Panc1 (cell line): ENCODE results near the gene HCK. TPM values are rescaled to one million over a fixed set of nuclear protein-coding genes. Genes with fewer than 3 reads are reported as not detected.
A peak's percentile ranks its signal among the peaks of the same experiment; 100 is the strongest.

Source experiments
- ATAC-seq: fragments of 200-7000 bp; cut with Tn5 transposase; 2 replicates; pipeline ENCODE4 v1.9.1; 2020; ENCODE audit warnings: mild to moderate bottlenecking, moderate library complexity
- BruUV-seq: library from RNA; stranded (reverse); fragments of 400-500 nt; replicated peaks from 2 replicates; lab custom pipeline; 2021; lab: Mats Ljungman, UMichigan
- CTCF ChIA-PET: fragments of 300-600 bp; sonication (Branson Sonifier 250); formaldehyde crosslinking; loops from one replicate; lab custom pipeline; 2022; ENCODE audit warnings: antibody characterized with exemption; lab: Charles Lee
- POLR2A ChIA-PET: fragments of 300-600 bp; sonication (Branson Sonifier 250); formaldehyde crosslinking; loops from one replicate; lab custom pipeline; 2022; ENCODE audit warnings: antibody characterized with exemption; lab: Charles Lee
- DNase-seq: peaks from one replicate; pipeline ENCODE4 v3.0.0-alpha.2; 2010; ENCODE audit warnings: low read depth, low spot score
- H3K27ac ChIP-seq: 2 replicates; pipeline ENCODE4 v1.5.1; 2011; ENCODE audit warnings: mild to moderate bottlenecking, low read length, inconsistent platforms
- H3K27me3 ChIP-seq: fragments of 200-500 bp; sonication (Bioruptor generic); 2 replicates; pipeline ENCODE4 v1.6.0; 2014; ENCODE audit warnings: low read length, inconsistent platforms; ENCODE audit not compliant: control insufficient read depth, insufficient read depth
- H3K36me3 ChIP-seq: fragments of 200-500 bp; sonication (Bioruptor generic); 2 replicates; pipeline ENCODE4 v1.5.1; 2014; ENCODE audit warnings: inconsistent platforms, mild to moderate bottlenecking, low read length, moderate library complexity; ENCODE audit not compliant: control insufficient read depth, insufficient read depth
- H3K4me1 ChIP-seq: 2 replicates; pipeline ENCODE4 v1.5.1; 2011; ENCODE audit warnings: inconsistent platforms, mild to moderate bottlenecking, low read length, moderate library complexity; ENCODE audit not compliant: control insufficient read depth, insufficient read depth
- H3K4me3 ChIP-seq, 2 experiments: 2 replicates each; pipeline ENCODE4 v1.5.1; 2011 to 2012; ENCODE audit warnings: low read depth in 2 of 2, low read length in 2 of 2, mild to moderate bottlenecking in 2 of 2, inconsistent platforms in 1 of 2, moderate library complexity in 1 of 2
- H3K9me3 ChIP-seq: fragments of 200-500 bp; sonication (Bioruptor generic); 2 replicates; pipeline ENCODE4 v1.5.1; 2014; ENCODE audit warnings: low read depth, mild to moderate bottlenecking, inconsistent platforms, low read length, moderate library complexity; ENCODE audit not compliant: control insufficient read depth, insufficient read depth
- POLR2AphosphoS5 ChIP-seq: IDR thresholded peaks from 2 replicates; pipeline ENCODE4 v1.6.1; 2012; ENCODE audit warnings: mild to moderate bottlenecking, low read depth, low read length, moderate library complexity
- SIN3A ChIP-seq: IDR thresholded peaks from 2 replicates; pipeline ENCODE4 v1.6.1; 2012; ENCODE audit warnings: low read depth, mild to moderate bottlenecking, low read length, moderate library complexity, borderline replicate concordance; ENCODE audit not compliant: insufficient read depth
- TCF7L2 ChIP-seq: IDR thresholded peaks from 2 replicates; pipeline ENCODE4 v1.6.1; 2011; ENCODE audit warnings: mild to moderate bottlenecking, low read depth, low read length, inconsistent platforms
- in situ Hi-C: cut with HindIII; loops from 2 replicates; pipeline ENCODE4 v1.10.0; 2016; ENCODE audit warnings: low sequenced_read_pairs, low pct_unique_long_range_greater_than_20kb
- intact Hi-C: fragments of 100-400 bp; cut with micrococcal nuclease; formaldehyde crosslinking; loops from one replicate; pipeline ENCODE4 v1.10.0; 2022; ENCODE audit not compliant: unreplicated experiment
- total RNA-seq: library from RNA; stranded (reverse); gene quantifications from one replicate; pipeline ENCODE4 v1.2.1, GENCODE V29; 2021; ENCODE audit not compliant: unreplicated experiment
- TF ChIP-seq, protein P1 (sequence below): fragments of 450-650 bp; IDR thresholded peaks from 2 replicates; pipeline ENCODE4 v1.5.1; 2017; ENCODE audit warnings: mild to moderate bottlenecking
- TF ChIP-seq, protein P2 (sequence below), 2 experiments: IDR thresholded peaks; 2 replicates each; pipeline ENCODE4 v1.6.1; 2011 to 2012; ENCODE audit warnings: low read depth in 2 of 2, control low read depth in 1 of 2, low read length in 1 of 2, mild to moderate bottlenecking in 1 of 2, moderate library complexity in 1 of 2; ENCODE audit not compliant: insufficient read depth in 1 of 2

Gene HCK
- total RNA-seq, 1 experiment from 2014 or later = 0.98 TPM

DNA sequence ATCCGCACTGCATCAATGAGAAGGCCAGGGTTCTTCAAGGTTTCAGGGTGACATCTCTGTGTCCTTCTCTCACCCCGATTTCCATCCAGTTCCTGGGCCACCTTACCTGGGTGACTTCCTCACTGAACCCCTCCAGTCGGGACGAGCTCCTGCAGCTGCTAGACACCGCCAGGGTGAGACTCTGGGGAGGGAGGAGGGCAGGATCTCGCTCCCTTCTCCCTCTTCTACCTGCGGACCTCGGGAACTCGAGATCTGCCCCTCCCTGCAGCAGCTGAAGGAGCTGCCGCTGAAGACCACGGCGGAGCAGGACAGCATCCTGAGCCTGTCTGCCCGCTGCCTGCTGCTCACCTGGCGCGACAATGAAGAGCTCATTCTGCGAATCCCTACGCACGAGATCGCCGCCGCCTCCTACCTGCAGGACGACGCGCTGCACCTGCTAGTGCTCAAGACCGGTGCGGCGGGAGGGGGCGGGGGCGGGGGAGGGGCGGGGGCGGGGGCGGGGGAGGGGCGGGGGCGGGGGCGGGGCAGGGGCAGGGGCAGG lies 34.3 kb upstream of the HCK start:
- ChIA-PET CTCF (interaction anchor here (0.5 to 1.5 kb wide), 10 partner anchors 11 to 166 kb away, joined by 3 to 5 read pairs (median 3); partner anchors contain the start of gene PDRG1), POLR2A (interaction anchor here (0.5 to 1.0 kb wide), 4 partner anchors 23 to 695 kb away, joined by 3 to 4 read pairs (median 3); no protein-coding TSS in a partner anchor)
- Histone ChIP-seq H3K36me3 (no peaks in the 10 kb centered on the region), H3K4me3 (peak overlapping the region; percentile 34 to 52), H3K27me3 (peaks cover 11% of the 10 kb centered on the region; the same call in 1 of the 2 replicates), H3K4me1 (peaks cover 19% of the 10 kb centered on the region), H3K9me3 (no peaks in the 10 kb centered on the region), H3K27ac (peak overlapping the region; percentile 5)
- ATAC-seq (no peak; the same call in 1 of the 2 replicates), DNase-seq (no peak)
- TSS peak; percentile 84 for BruUV-seq
- no peak for TF ChIP-seq SIN3A
- no peak for TF ChIP-seq TCF7L2
- TF ChIP-seq, protein P1, sequence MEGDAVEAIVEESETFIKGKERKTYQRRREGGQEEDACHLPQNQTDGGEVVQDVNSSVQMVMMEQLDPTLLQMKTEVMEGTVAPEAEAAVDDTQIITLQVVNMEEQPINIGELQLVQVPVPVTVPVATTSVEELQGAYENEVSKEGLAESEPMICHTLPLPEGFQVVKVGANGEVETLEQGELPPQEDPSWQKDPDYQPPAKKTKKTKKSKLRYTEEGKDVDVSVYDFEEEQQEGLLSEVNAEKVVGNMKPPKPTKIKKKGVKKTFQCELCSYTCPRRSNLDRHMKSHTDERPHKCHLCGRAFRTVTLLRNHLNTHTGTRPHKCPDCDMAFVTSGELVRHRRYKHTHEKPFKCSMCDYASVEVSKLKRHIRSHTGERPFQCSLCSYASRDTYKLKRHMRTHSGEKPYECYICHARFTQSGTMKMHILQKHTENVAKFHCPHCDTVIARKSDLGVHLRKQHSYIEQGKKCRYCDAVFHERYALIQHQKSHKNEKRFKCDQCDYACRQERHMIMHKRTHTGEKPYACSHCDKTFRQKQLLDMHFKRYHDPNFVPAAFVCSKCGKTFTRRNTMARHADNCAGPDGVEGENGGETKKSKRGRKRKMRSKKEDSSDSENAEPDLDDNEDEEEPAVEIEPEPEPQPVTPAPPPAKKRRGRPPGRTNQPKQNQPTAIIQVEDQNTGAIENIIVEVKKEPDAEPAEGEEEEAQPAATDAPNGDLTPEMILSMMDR = no peak
- TF ChIP-seq POLR2AphosphoS5 = no peak
- TF ChIP-seq, protein P2, sequence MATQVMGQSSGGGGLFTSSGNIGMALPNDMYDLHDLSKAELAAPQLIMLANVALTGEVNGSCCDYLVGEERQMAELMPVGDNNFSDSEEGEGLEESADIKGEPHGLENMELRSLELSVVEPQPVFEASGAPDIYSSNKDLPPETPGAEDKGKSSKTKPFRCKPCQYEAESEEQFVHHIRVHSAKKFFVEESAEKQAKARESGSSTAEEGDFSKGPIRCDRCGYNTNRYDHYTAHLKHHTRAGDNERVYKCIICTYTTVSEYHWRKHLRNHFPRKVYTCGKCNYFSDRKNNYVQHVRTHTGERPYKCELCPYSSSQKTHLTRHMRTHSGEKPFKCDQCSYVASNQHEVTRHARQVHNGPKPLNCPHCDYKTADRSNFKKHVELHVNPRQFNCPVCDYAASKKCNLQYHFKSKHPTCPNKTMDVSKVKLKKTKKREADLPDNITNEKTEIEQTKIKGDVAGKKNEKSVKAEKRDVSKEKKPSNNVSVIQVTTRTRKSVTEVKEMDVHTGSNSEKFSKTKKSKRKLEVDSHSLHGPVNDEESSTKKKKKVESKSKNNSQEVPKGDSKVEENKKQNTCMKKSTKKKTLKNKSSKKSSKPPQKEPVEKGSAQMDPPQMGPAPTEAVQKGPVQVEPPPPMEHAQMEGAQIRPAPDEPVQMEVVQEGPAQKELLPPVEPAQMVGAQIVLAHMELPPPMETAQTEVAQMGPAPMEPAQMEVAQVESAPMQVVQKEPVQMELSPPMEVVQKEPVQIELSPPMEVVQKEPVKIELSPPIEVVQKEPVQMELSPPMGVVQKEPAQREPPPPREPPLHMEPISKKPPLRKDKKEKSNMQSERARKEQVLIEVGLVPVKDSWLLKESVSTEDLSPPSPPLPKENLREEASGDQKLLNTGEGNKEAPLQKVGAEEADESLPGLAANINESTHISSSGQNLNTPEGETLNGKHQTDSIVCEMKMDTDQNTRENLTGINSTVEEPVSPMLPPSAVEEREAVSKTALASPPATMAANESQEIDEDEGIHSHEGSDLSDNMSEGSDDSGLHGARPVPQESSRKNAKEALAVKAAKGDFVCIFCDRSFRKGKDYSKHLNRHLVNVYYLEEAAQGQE (IDR thresholded peaks at IDR 0.05; ENCODE audit: insufficient read depth in 1 of 2, low read depth in 2 of 2, low read length in 1 of 2) = no peak
- in situ Hi-C loops = no loop called here
- intact Hi-C loops = loop anchor here (5.0 kb wide), 1 partner anchor 45 kb away; no protein-coding TSS in a partner anchor

DNA sequence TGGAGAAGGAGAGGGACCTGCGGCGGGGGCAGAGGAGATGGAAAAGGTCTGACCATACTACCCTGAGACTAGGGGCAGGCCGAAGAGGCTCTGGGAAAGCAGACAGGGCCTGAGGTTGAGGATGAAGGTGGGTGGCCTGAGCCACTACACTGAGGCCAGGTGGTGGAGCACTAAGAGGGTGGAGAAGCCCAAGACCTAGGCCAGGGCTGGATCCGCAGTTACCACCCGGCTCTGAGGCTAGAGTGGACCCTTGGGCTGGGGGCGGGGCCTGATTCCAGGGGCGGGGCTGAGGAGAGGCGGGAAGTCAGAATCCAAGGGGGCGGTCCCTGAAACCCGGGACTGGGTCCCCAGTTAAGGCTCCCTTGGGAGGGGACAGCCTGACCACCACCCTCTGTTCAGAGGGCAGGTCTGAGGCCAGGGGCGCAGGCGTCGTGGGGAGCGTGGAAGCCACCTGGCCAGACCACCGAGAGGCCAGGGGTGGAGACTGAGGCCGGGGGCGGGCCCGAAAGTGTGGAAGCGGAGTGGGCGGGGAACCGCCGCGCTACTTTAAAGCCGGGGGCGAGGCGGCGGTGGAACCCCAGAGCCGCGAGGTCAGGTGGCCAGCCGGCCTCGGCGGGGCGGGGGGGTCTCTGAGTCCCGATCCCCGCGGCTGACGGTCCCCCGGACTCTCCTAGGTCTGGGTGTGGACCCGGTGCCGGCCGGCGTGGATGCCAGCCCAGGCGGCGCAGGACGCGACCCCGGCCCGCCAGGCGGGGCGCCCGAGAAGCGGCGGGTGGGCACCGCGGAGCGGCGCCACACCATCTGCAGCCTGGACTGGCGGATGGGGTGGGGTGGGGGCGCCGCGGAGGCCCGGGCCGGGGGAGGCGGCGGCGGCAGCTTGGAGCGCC lies 33.5 kb upstream of the HCK start:
- intact Hi-C loops (loop anchor here (5.0 kb wide), 1 partner anchor 46 kb away; no protein-coding TSS in a partner anchor), in situ Hi-C loops (no loop called here)
- no peaks in the 10 kb centered on the region for H3K9me3 ChIP-seq
- peak; percentile 91 for ATAC-seq
- BruUV-seq = no TSS peak
- H3K36me3 ChIP-seq = no peaks in the 10 kb centered on the region
- no peak for DNase-seq
- H3K4me1 ChIP-seq = peaks cover 19% of the 10 kb centered on the region
- TF ChIP-seq, protein P2 (IDR thresholded peaks at IDR 0.05; ENCODE audit: insufficient read depth in 1 of 2, low read depth in 2 of 2, low read length in 1 of 2) = no peak
- TF ChIP-seq, protein P1 = no peak
- TF ChIP-seq SIN3A (peak; percentile 72; the same call in 1 of the 2 replicates), POLR2AphosphoS5 (peak; percentile 88), TCF7L2 (no peak)
- POLR2A ChIA-PET = interaction anchor here (0.5 to 0.6 kb wide), 2 partner anchors 445 to 694 kb away, joined by 3 to 4 read pairs; no protein-coding TSS in a partner anchor
- CTCF ChIA-PET = interaction anchor here (0.9 to 1.5 kb wide), 5 partner anchors 10 to 67 kb away, joined by 3 to 5 read pairs (median 3); partner anchors contain the start of gene PDRG1
- peak overlapping the region; percentile 52 to 65 for H3K4me3 ChIP-seq
- H3K27me3 ChIP-seq = peaks cover 11% of the 10 kb centered on the region; the same call in 1 of the 2 replicates
- H3K27ac ChIP-seq = peak overlapping the region; percentile 52; the same call in 1 of the 2 replicates
